GM19351 (cell line): Measurements from ENCODE around the gene SIK3.

Source experiments
- ATAC-seq: cut with Tn5 transposase; IDR thresholded peaks from one replicate; pipeline ENCODE4 v1.9.1; 2021; ENCODE audit warnings: mild to moderate bottlenecking, moderate library complexity; ENCODE audit not compliant: unreplicated experiment

Gene SIK3

DNA sequence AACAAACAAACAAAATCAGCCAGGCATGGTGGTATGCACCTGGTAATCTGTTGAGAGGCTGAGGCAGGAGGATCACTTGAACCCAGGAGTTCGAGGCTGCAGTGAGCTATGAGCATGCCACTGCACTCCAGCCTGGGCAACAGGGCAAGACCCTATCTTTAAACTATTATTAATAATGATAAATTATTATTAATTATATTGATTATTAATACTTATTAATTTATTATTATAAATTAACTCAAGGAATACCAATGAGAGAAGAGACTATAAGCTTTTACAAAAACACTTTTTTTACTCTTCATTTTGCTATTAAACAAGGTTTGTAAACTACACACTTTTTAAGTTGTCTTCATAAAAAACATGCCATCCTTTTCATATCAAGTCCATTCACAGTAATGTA, 163.1 kb downstream of the SIK3 start:
- ATAC-seq, result no peak

DNA sequence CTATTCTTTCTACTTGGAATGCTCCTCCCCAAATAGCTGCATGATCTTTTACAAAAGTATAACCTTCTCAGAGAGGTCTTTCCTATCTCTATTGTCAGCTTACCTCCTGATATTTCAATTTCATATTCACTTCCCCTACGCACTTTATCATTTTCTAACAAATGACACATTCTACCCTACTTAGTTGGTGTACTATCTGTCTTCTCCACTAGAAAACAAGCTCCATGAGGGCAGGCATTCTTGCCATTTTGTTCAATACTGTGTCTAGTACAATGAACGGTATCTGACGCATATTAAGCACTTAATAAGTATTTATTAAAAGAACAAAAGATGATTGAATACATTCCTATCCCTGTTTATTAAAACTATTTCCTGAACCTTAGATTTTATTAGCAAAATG, 164.3 kb downstream of the SIK3 start:
- ATAC-seq, result no peak

DNA sequence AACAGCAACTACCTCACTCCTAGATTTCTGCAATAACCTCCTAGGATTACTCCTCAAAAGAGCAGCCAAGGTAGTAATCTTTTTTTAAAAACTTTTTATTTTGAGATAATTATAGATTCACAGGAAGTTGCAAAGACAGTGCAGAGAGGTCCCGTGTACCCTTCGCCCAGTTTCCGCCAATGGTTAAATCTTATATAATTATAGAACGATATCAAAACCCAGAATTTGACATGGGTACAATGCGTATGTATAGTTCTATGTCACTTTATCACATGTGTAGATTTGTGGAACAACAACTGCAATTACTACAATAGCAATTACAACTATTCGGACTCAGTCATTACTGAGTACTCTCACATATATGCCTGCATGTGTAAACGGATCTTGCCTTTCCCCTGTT, 166.0 kb downstream of the SIK3 start:
- ATAC-seq, result no peak

DNA sequence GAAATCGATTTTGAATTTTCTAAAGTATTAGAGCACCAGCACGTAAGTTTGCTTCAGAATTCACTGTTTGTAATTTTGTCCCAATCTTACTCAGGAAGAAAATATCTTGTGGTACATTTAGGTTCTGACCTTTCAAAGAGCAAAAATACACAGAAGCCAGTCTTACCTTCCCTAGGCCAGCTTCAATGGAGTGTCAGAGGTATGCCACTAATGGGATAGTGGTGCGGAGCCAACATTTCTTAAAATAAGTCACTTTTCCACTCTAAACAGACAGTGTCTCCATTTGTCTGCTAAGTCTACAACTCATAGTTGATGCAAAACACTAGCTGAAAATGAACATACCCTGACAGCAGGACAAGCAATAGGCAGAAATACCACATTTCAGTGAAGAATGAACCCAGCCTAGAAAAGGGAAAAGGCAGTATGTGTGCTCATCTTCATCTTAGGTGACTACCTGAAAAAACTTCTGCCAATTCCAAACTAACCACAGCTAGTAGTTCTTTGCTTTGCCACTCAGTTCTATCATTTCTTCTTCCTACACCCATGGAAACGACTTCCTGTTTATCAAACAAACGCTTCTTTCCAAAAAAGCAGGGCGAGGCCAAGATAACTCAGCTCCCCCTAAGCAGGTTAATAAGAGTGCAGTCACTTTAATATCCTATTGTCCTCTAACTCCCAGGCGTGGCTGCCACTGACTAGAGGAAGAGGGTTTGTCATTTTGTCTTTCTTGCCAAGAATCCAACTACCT, 166.8 kb downstream of the SIK3 start:
- no peak for ATAC-seq

DNA sequence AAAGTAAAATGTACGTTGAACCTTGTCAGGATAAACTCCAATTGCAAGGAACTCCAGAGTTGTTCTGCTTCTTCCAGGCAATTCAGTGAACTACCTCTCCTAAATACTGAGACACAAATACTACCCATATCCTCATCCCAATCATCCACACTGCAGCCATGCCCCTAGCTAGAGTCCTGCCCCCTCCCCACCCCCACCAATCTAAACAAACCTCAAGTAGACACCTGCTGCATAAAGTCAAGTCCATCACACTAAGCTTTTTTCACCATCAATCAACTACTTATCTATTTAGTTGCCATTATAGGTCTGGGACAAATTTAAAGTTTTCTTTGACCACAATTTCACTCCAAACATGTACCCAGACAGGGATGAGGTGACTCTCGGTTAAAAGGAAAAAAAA, 167.6 kb downstream of the SIK3 start:
- no peak for ATAC-seq

DNA sequence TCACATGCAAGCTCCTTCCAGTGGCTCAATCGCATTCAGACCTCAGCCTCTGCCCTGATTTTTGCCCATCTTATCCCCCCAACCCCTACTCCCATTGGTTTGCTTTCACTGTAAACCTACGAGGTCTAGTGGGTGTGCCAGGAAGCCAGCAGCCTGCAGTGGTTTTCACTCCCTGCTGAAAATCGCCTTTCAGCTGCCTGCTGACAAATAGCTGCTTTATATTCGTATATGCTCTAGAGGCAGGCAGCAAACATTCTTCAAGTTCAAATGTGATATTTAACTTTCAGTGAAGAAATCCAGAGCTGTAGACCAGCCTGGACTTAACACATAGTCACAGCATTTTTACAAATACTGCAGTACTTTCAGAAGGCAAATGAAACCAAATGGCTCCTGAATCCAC, 168.1 kb downstream of the SIK3 start:
- no peak for ATAC-seq

DNA sequence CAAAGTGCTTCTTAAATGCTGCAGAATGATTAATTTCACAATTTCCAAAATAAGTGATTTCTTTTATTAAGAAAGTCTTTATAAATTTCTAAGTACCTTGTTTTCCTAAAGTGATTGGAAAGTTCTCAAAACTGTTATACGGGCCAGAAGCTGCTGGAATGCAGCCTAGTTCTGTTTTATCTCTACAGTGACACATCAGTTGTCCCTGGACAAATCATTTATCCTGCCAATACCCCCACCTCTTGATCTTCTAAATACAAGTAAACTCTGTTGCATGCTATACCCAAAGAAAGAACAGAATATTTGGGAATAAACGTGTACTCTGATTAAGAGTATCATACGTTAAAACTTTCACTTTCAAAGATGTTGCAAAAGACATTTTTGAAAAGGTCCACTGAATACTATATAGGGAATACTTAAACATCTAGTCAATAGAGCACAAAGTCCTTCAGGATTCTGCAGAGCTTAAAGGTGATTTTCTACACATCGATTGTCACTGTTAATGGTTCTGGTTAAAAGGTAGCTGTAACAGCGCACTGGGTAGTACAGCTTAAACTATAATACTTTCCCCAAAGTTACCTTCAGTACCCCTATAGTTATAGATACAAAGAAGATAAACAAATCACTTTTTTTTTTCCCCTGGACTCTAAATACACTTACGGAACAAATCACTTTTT, 168.7 kb downstream of the SIK3 start:
- ATAC-seq, result no peak

DNA sequence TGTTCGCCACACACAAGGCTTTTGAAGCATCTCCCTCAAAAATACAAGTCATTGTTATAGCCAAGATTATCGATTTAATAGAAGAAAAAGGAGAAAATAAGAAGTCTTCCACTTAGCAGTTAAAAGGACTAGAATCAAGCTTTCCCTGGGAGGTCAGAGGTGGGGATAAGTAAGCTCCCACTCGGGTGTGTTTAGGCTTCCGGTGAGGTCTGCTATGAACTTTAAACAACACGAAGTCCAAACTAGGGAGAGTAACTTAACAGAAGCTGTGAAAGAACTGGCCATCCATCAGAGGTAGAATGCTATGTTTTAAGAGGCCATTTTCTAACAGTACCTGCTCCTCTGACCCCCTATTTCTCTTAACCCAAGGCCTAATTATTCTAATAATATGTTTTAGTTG, 169.4 kb downstream of the SIK3 start:
- ATAC-seq, result no peak

DNA sequence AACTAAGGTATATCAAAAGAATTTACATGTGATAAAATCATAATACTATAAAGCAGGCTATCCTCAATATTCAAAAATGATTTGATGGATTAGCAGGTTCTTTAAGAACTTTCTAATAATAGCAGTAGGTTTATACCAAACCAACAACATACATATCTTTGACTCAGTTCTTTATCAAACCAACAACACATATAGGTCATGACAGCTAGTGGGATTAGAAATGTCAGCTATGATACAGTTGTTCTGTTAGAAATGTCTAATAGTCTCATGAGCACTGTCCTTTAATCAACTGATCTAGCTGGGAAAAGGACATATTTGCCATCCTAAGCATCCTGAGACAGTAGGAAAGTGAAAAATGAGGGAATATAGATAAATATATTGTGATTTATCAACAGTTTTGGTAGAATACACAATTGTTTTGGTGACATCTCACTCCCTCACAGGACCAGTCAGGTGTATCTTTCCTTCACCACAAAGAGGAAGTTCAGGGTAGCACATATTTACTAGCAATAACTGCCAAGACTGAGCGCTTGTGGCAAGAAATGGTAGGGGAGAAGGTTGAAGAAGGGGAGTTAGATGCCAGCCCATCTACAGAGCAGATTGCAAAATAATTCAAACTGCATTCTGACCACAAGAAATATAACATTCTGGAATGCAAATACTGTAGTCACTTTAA, 170.0 kb downstream of the SIK3 start:
- peak; percentile 76 for ATAC-seq

DNA sequence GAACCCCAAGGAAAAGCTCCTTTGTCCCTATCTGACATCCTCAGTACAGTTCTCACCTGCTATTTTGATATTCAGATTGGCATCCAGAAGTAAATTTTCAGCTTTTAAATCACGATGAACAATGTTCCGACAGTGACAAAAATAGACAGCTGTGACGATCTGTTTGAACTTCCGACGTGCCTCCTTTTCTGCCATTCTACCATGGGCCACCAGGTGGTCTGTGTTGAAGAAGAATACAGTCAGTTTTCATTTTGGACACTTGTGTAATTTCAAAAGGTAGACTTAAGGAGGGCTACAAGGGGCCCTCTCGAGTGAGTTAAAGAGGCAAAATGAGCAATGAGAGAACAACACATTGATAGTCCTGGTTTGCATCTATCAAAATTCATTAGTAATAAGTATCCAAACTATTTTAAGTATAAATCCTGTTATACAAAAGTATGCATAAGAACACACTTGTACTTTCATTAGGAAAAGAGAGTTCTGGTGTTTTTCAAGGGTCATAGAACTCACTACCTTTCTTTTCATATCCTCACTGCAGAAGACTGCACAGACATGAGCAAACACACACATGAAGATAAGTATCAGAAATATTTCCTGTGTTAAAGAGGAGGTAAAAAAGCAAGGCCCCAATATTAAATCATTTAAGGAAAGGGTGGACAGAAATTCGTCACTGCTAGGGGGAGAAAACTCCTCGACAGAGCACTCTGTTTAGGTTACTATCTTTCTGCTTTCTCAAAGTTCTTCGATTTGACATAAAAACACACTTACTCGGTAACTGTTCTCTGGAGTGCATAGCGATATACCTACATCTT, 170.9 kb downstream of the SIK3 start:
- peak; percentile 41 for ATAC-seq

DNA sequence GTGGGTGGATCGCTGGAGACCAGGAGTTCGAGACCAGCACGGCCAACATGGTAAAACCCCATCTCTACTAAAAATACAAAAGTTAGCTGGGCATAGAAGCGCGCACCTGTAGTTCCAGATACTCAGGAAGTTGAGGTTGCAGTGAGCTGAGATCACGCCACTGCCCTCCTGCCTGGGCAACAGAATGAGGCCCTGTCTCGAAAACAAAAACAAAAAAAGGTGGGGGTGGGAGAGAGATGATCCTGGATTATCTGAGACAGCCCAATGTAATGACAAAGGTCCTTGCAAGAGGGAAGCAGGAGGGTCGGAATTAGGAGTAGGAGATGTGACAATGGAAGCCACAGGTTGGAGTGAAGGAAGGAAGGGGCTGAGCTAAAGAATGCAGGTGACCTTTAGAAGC, 173.2 kb downstream of the SIK3 start:
- no peak for ATAC-seq

DNA sequence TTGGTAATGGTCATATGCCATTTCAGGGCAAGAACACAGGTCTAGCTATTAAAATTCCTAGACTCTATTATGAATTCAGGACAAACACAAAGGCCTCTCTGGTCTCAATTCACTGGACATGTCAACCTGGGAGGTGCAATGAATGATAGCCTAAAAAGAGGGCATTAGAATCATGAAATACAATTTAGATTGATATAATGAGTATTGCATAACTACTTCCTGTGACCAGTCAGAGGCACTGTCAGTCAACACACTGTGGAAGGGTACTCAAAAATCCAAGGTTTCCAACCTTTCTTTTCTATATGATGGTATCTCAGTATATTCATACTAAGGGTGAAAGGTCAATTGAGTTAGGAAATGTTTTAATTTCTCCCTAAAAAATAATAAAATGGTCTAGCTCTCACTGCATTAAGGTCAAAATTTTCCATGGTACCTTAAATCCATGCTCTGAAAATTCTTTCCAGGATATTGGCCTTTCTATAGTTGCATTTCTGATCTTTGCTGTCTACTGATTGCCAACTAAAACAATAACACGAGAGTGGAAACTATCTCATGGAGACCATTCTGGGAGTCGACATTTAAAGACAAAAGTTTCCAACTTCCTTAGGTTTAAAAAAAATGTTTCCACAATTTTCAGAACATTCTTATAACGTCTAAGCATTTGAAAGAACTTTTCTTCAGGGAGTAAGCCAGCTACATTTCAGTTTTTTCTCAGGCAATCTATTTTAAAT, 179.1 kb downstream of the SIK3 start:
- no peak for ATAC-seq

DNA sequence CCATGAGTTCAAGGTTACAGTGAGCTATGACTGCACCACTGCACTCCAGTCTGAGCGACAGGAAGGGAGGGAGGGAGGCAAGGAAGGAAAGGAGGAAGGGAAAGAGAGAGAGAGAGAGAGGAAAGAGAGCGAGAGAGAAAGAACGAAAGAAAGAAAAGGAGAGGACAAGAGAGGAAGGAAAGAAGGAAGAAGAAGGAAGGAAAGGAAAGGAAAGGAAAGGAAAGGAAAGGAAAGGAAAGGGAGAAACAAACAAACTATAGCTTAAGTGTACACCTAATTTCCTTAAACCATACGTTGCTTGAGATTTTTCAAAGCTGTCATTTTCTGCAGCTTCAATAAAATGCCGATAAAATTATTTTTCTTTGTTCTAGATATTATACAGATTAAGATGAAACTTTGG, 180.6 kb downstream of the SIK3 start:
- no peak for ATAC-seq

DNA sequence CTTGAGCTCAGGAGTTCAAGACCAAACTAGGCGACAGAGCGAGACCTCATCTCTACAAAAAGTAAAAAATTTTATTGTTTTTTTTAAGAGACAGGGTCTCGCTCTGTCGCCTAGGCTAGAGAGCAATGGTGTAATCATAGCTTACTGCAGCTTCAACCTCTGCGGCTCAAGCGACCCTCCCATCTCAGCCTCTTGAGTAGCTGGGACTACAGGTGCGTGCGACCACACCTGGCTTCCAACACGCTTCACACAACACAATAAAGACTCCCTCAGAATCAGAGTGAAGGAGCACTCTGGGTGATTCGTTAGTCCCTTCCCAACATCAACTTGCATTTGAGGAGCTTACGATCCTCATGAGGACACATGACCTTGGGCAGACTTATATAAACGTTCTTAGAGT, 181.3 kb downstream of the SIK3 start:
- ATAC-seq, result no peak

DNA sequence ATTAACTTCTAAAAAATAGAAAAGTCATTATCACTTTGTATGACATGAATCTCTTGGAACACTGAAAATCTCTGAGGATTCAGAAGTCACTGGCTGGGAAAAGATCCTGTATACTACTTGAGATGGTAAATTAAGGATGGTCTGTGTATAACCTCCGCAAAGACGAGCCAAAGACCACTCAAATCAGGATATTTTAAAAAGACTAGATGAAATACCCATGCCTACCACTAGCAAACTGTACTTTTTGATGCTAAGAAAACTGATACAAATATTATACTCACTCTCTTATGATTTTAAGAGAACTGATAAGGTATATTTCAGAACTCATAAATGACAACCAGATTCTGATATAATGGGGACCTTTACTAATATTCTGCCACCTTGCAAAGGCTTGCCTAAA, 182.2 kb downstream of the SIK3 start:
- ATAC-seq, result no peak

DNA sequence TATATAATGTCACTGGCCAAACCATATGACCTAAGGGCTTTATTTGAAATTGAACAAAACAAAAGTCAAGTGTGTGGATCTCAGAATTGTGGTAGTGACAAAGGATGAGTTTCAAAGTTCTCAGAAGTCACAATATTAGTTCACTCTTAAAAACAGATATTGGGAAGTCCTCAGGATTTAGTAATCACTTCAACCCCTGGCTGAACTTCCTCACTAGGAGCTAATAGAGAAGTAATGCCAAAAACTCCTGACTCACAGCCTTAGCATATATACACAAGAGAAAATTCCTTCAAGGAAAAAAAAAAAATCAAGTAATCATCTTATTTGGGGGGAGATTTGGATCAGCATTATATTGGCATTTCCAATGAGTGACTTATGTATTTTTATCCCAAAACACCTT, 185.2 kb downstream of the SIK3 start:
- no peak for ATAC-seq

DNA sequence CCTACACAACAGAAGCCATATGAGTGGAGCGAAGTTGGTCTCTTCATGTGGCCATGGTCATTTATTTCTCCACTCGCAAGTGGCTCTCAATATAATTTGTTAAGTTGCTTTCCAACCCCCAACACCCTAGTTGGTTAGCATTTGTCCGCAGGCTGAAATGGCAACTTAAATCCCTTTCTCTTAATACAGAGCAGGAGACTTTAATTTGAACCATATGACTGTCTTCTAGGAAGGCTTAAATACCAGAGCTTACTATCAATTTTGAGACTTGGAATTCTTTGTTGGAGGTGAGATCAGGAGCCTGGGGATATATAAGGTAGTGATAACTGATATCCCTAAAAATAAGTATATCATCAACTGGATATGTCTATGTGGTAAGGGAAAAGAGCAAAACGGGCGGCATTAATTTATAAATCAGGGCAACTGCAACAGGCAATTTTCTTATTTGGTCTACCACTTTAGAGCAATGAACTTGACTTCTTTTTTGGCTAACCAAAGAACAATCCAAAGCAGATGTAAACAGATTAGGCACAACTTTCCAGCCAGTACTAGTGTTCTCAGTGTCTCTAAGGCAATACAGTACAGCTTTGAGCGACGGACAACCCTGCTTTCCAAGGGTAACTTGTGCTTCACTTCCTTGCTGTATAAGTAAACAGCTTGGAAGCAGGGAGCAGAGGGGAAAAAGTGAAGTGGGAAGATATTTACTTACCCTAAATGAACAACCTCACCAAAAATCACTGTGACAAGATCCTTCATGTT, 186.1 kb downstream of the SIK3 start:
- no peak for ATAC-seq

DNA sequence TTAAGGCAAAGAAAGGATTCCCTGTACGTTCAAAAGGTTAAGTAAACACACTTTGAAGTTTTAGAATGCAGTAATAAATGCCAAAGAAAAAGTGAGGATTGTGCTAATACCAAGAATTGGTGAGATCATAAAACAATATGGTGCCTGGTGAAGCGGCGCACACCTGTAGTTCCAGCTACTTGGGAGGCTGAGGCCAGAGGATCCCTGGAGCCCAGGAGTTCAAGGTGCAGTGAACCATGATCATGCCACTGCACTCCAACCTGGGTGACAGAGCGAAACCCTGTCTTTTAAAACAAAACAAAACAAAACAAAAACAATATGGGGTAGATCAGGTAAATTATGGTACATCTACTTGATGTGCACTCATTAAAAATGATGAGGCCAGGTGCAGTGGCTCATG, 187.4 kb downstream of the SIK3 start:
- no peak for ATAC-seq

DNA sequence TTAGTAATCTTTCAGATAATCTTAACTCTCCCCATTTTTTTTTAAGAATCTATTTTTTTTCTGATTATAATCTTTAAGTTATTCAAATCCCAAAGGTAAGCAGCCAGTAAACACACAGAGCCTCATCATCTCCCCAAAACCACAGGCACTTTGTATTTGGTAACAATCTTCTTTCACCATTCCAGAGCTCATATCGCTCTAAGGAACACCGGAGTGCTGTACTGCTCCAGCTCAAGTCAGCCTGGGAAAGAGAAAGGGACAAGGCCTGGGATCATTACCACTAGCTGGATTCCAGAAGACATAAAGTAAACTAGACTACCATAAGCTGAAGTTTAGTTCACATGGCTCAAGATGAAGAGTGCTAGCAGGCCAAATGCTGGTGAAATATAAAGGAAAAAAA, 187.8 kb downstream of the SIK3 start:
- ATAC-seq, result no peak

DNA sequence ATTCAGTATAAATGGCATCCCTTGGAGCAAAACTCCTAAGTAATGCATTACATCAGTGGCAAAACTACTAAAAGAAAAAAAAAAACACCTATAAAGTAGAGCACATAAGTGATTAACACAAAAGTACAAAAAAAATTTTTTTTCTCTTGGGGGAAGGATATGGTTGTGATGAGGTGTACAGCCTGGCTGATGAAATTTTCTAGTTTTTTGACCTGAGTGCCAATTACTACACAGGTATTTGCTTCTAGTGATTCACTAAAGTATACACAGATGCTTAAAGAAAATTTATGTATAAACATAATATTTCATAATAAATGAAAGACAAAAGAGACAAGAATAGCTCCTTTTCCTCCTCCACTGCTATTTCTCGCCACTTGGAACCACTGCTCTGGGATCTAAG, 189.0 kb downstream of the SIK3 start:
- ATAC-seq, result no peak
